GM12874 (cell line): ENCODE measurements around the gene FAM234A.

ENCODE experiments used
- TF ChIP-seq, protein P1 (sequence below): IDR thresholded peaks from 2 replicates; pipeline ENCODE4 v1.5.1; 2011; ENCODE audit warnings: low read depth, mild to moderate bottlenecking, control low read depth, low read length, moderate library complexity; ENCODE audit not compliant: insufficient read depth

The FAM234A gene

GRCh38 chr16:287981-288920 is 53.6 kb downstream of the FAM234A start:
- TF ChIP-seq, protein P1, sequence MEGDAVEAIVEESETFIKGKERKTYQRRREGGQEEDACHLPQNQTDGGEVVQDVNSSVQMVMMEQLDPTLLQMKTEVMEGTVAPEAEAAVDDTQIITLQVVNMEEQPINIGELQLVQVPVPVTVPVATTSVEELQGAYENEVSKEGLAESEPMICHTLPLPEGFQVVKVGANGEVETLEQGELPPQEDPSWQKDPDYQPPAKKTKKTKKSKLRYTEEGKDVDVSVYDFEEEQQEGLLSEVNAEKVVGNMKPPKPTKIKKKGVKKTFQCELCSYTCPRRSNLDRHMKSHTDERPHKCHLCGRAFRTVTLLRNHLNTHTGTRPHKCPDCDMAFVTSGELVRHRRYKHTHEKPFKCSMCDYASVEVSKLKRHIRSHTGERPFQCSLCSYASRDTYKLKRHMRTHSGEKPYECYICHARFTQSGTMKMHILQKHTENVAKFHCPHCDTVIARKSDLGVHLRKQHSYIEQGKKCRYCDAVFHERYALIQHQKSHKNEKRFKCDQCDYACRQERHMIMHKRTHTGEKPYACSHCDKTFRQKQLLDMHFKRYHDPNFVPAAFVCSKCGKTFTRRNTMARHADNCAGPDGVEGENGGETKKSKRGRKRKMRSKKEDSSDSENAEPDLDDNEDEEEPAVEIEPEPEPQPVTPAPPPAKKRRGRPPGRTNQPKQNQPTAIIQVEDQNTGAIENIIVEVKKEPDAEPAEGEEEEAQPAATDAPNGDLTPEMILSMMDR = no peak

DNA sequence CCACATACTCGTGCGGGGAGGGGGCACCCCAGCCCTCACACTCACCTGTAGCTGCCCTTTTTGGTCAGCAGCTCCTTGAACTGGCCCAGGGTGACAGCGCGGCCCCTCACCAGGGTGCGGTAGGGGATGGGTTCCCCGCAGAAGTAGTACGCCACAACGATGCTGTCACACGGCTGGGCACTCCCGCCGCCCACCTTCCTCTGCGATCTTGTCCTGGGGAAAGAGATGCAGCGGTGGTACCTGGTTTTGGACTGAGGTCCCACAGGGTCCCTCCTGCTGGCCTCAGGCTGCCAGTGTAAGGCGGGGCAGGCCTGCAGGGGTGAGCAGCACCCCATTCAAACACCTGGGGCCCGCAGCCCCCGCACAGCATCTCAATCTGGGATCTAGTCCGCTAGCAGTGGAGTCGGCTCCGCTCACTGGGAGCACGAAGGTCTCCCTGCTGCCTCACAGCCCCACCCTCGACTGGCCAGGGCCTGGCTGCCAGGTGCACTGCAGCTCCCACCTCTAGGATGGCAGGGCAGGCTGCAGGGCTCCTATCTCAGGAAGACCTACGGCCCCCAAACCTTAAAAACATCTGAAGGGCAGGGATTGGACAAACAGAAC is 54.9 kb downstream of the FAM234A start:
- TF ChIP-seq, protein P1 = no peak

DNA sequence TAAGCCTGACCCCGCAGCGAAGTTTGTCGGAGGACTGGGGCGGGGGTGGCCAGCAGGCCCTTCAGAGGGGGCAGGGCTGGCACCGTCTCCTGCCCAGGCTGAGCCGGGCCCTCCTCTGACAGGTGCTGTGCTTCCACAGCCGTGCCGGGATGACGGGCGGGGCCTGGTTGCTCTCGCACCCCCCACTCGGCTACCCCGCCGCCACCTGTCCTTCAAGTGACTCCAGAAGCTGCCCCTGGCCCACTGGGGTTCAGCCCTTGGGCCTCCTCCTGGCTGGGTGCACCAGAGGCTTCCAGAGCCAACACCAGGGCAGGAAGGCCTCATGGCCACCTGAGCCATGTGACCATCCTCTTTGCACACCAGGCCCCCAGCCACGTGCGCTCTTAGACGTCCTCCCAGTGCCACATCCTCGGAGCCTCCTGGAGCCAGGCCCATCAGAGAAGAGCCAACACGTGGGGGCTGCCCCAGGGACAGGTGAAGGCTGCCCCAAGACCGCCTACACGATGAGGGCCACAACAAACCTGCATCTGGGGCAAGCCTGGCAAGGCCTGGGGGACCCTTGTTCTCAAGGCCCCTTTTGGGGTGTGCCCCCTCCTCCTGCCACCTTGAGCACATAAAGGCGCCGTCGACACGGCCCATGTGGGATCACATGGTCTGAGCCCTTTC is 55.5 kb downstream of the FAM234A start:
- TF ChIP-seq, protein P1 = no peak

GRCh38 chr16:290681-291405 is 56.2 kb downstream of the FAM234A start:
- TF ChIP-seq, protein P1 = no peak

DNA sequence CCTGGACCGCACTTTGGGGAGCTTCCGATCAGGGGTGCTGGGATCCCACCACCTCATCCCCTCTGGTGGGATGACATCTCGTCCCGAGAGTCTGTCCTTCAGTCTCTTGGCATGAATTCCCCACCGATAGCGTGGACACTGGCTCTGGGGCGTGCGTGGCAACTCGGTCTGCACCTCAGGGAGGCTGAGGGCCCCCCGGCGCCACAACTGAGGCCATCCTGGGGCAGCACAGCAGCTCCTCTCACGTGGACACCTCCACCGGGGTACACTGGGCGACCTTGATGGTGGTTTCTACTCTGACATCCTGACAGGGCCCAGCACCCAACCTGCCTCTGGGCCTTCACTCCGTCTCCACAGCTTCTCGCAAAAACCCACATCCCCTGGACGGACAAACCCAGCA is 56.9 kb downstream of the FAM234A start:
- TF ChIP-seq, protein P1 = no peak

DNA sequence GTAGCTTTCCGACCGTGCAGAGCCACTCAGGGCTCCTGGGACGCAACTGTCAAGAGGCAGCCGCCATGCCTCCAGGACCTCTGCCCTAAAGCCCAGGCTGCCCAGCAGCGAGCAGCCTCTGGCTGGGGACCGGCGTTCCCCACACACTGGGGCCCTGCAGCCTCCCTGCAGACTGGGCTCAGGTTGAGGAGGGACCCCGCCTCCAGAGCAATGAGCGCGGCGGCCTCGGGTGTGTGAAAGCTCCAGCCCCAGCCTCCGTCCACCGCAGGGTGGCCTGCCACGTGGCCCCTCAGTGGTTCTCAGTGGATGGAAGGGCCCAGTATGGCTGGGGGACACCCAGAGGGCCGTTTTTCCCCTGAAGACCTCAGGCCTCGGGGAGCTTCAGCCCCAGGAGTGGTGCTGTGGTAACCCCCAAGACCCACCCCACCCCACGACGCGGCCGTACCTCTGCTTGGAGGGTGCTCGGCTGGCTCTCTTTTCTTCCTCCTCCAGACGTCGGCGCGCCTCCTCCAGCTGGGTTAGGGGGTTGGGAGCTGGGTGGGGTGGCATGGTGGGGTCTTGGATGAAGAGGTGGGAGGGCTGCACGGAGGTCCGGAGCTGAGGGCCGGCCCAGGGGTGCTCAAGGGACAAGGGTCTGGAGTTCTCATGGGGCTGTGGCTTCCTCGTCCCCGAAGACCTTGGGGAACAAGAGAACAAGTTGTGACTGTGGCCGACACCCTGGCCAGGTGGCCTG is 58.6 kb downstream of the FAM234A start:
- TF ChIP-seq, protein P1 = no peak
